NCI-H526 (cell line): ENCODE measurements around the gene ROR1.

Experiments used
- DNase-seq, 2 experiments: peaks; one replicate each; lab custom pipeline; 2025; lab: John Stamatoyannopoulos, UW

The ROR1 gene

GRCh38 chr1:64140596-64140995 lies 366.8 kb downstream of the ROR1 start:
- DNase-seq, result no peak

- no peak for DNase-seq
These were observed 373.4 kb downstream of the ROR1 start for GRCh38 chr1:64147045-64147724.

GRCh38 chr1:64147759-64148158 lies 373.9 kb downstream of the ROR1 start:
- DNase-seq, result no peak

GRCh38 chr1:64150266-64150665 lies 376.4 kb downstream of the ROR1 start:
- DNase-seq, result no peak

GRCh38 chr1:64150729-64151230 lies 377.0 kb downstream of the ROR1 start:
- no peak for DNase-seq

GRCh38 chr1:64155278-64155677 lies 381.5 kb downstream of the ROR1 start:
- DNase-seq, result no peak

GRCh38 chr1:64161357-64161941 lies 387.6 kb downstream of the ROR1 start:
- no peak for DNase-seq

- no peak for DNase-seq
These were observed 388.3 kb downstream of the ROR1 start for GRCh38 chr1:64162151-64162550.

GRCh38 chr1:64162804-64163203 lies 389.0 kb downstream of the ROR1 start:
- no peak for DNase-seq

- no peak for DNase-seq
These were observed 389.6 kb downstream of the ROR1 start for GRCh38 chr1:64163431-64163830.

GRCh38 chr1:64163970-64164369 lies 390.2 kb downstream of the ROR1 start:
- peak in 1 of 2 experiments; percentile 32 for DNase-seq

- DNase-seq, result no peak
These were observed 392.8 kb downstream of the ROR1 start for GRCh38 chr1:64166629-64167028.

GRCh38 chr1:64167176-64167575 lies 393.4 kb downstream of the ROR1 start:
- DNase-seq, result no peak

GRCh38 chr1:64171246-64171645 lies 397.4 kb downstream of the ROR1 start:
- DNase-seq, result no peak

- DNase-seq, result no peak
These were observed 398.0 kb downstream of the ROR1 start for GRCh38 chr1:64171797-64172281.

- no peak for DNase-seq
These were observed 398.7 kb downstream of the ROR1 start for GRCh38 chr1:64172458-64172983.

GRCh38 chr1:64173336-64173940 lies 399.6 kb downstream of the ROR1 start:
- no peak for DNase-seq

- DNase-seq, result no peak
These were observed 401.8 kb downstream of the ROR1 start for GRCh38 chr1:64175639-64176038.

GRCh38 chr1:64176659-64177058 lies 402.8 kb downstream of the ROR1 start:
- no peak for DNase-seq

GRCh38 chr1:64179588-64179987 lies 405.8 kb downstream of the ROR1 start:
- DNase-seq, result no peak

GRCh38 chr1:64182207-64182606 lies 408.4 kb downstream of the ROR1 start:
- no peak for DNase-seq

GRCh38 chr1:64183395-64184002 lies 409.7 kb downstream of the ROR1 start:
- DNase-seq, result no peak
